WI38 (cell line): Measurements from ENCODE around the gene SPOCK1.

Source experiments
- H3K4me3 ChIP-seq: 2 replicates; pipeline ENCODE4 v1.5.1; 2011; ENCODE audit warnings: low read depth, mild to moderate bottlenecking, control low read depth, low read length
- CTCF ChIP-seq: IDR thresholded peaks from 2 replicates; pipeline ENCODE4 v1.5.1; 2012; ENCODE audit warnings: low read depth, mild to moderate bottlenecking, control low read depth, low read length

Gene SPOCK1

GRCh38 chr5:137174196-137174595 is 324.9 kb downstream of the SPOCK1 start:
- no peak overlapping the region for H3K4me3 ChIP-seq
- no peak for TF ChIP-seq CTCF

DNA sequence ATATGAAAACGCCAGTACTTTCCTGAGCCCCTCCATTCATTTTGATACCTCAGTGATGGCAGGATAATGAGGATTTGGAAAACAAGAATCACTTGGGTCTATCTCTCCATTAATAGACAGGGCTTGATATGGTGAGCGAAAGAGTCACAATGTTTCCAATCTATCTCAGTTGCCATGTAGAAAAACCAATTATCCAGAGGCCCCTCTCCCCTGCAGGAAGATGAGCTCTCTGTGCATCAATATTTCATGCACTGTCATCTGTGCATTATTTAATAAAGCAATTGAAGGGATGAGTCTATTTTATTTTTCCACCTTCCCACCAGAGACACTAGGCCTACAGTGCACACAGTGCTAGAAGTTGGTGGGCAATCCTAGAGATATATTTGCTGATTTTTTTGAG is 326.9 kb downstream of the SPOCK1 start:
- TF ChIP-seq CTCF: no peak
- H3K4me3 ChIP-seq: no peak overlapping the region

DNA sequence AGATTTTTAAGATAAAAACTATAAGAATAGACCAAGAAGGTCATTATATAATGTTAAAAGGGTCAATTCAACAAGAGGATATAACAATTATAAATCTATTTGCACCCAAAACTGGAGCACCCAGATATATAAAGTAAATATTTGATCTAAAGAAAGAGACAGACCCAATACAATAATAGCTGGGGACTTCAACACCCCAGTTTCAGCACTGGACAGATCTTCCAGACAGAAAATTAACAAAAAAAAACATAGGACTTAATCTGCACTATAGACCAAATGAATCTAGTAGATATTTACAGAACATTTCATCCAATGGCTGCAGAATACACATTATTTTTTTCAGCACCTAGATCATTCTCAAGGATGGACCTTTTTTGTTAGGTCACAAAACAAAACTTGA is 331.9 kb downstream of the SPOCK1 start:
- no peak overlapping the region for H3K4me3 ChIP-seq
- no peak for TF ChIP-seq CTCF

DNA sequence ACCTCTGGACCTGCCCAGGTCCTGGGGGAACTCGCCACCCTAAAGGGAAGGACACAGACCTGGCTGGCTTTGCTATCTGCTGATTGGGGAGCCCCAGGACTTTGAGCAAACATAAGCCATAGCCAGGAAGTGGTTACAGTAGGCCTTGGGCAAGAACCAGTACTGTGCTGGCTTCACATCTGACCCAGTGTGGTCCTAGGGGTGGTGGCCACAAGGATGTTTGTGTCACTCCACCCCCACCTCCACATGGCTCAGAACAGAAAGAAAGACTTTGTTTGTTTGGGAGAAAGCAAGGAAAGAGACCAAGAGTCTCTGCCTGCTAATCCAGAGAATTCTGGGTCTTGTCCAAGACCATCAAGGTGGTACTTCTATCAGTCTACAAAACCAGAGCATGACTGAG is 334.2 kb downstream of the SPOCK1 start:
- TF ChIP-seq CTCF: no peak
- H3K4me3 ChIP-seq: no peak overlapping the region

GRCh38 chr5:137164536-137164935 is 334.6 kb downstream of the SPOCK1 start:
- H3K4me3 ChIP-seq: no peak overlapping the region
- TF ChIP-seq CTCF: no peak

DNA sequence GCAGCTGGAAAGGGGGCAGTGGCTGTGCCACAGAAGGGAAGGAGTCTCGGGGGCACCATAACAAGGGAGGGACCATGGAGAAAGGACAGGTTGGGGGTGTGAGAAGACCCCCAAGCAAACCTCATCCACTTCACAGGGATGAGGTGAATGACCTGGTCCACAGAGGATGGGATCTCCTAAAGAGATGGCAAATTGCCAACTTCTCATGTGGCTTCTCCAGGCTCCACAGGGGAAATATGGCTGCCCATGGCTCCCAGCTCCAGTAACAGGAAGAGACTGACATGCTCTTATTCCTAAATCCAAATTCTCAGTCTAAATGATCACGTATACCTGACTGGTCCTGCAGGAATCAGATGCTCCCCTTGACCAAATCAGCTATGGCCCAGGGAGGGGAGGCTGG is 340.4 kb downstream of the SPOCK1 start:
- no peak for TF ChIP-seq CTCF
- H3K4me3 ChIP-seq: no peak overlapping the region

DNA sequence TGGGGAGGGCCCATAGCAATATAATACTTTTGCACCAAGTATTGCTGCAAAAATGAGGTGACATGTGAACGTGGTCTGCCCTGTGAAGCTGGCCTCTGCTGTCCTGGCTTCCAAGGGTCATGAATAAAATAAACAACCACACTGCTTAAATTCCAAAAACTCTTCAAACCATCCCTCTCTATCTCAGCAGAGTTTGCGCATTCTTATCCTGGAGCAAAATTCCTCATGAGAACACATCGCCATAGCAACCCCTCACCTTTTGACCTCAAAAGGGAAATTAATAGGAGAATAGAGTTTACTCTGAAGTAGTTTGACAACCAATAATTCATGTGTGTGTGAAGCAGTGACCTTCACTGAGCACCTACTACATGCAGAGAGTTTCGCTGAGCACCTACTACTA is 342.9 kb downstream of the SPOCK1 start:
- no peak overlapping the region for H3K4me3 ChIP-seq
- no peak for TF ChIP-seq CTCF
